HepG2 (cell line): ENCODE measurements around the gene SLC15A2.
"Not testable (repeated sequence)": the region's sequence is repeated elsewhere in the genome, so short reads cannot be mapped to it uniquely, and the experiment has no call there.

Experiments
- SNRNP70 ChIP-seq: fragments of 200-400 bp; formaldehyde crosslinking; IDR thresholded peaks from 2 replicates; pipeline ENCODE4 v1.6.1; 2017; ENCODE audit warnings: mild to moderate bottlenecking, low read depth, low read length, moderate library complexity
- USF2 ChIP-seq, 2 experiments: sonication (generic) in 1 of 2; formaldehyde crosslinking in 1 of 2; IDR thresholded peaks; 2 replicates each; pipeline versions ENCODE4 v1.5.1 to v1.6.1; 2011 to 2020; ENCODE audit warnings: borderline replicate concordance in 1 of 2, low read depth in 1 of 2, low read length in 1 of 2, mild to moderate bottlenecking in 1 of 2, missing genetic modification reagents in 1 of 2, moderate library complexity in 1 of 2

- not testable (repeated sequence) for TF ChIP-seq USF2 (IDR thresholded peaks at IDR 0.05; ENCODE audit: low read depth, low read length); USF2 (CRISPR knock-in tag; IDR thresholded peaks at IDR 0.05; ENCODE audit: borderline replicate concordance); SNRNP70
Measured at GRCh38 chr3:121857778-121858177, 36.4 kb upstream of the SLC15A2 start.
